ENCODE measurements around the gene ANK3. TPM values are rescaled to one million over a fixed set of nuclear protein-coding genes. Genes with fewer than 3 reads are reported as not detected.

The ANK3 gene
- total RNA-seq, 1 donor from 2014 or later, result 4.0 TPM

GRCh38 chr10:60388116-60388625, 1.5 kb downstream of the ANK3 start:
- Mint-ChIP-seq H3K36me3 (ENCODE audit: low read depth) (no peaks in the 10 kb centered on the region), H3K27me3 (no peaks in the 10 kb centered on the region), H3K27ac (no peak overlapping the region), H3K9me3 (no peaks in the 10 kb centered on the region), H3K4me1 (peaks cover 29% of the 10 kb centered on the region), H3K4me3 (no peak overlapping the region)
- DNase-seq (no peak), ATAC-seq (ENCODE audit: low read depth) (no peak)
- no peak for TF ChIP-seq CTCF (IDR thresholded peaks at IDR 0.05)
- intact Hi-C loops (cut with micrococcal nuclease), result no loop called here
- ChIA-PET POLR2A (no interaction called here), CTCF (interaction anchor here (0.9 to 1.2 kb wide), 2 partner anchors 46 to 184 kb away, joined by 3 read pairs; no protein-coding TSS in a partner anchor)

GRCh38 chr10:60387531-60387930, 2.1 kb downstream of the ANK3 start:
- no peak for ATAC-seq (ENCODE audit: low read depth)
- Mint-ChIP-seq H3K4me3 (no peak overlapping the region), H3K27me3 (no peaks in the 10 kb centered on the region), H3K36me3 (ENCODE audit: low read depth) (no peaks in the 10 kb centered on the region), H3K27ac (no peak overlapping the region), H3K4me1 (peaks cover 29% of the 10 kb centered on the region), H3K9me3 (no peaks in the 10 kb centered on the region)
- no peak for DNase-seq
- intact Hi-C loops (cut with micrococcal nuclease), result loop anchor here (2.0 kb wide), 1 partner anchor 13 kb away; no protein-coding TSS in a partner anchor
- ChIA-PET CTCF (interaction anchor here (0.9 to 1.2 kb wide), 2 partner anchors 47 to 183 kb away, joined by 3 read pairs; no protein-coding TSS in a partner anchor), POLR2A (no interaction called here)
- no peak for TF ChIP-seq CTCF (IDR thresholded peaks at IDR 0.05)

GRCh38 chr10:60385399-60385738, 4.3 kb downstream of the ANK3 start:
- no peaks in the 10 kb centered on the region for H3K36me3 Mint-ChIP-seq (ENCODE audit: low read depth)
- ATAC-seq (ENCODE audit: low read depth), result no peak
- H3K9me3 Mint-ChIP-seq, result no peaks in the 10 kb centered on the region
- CTCF ChIA-PET, result no interaction called here
- TF ChIP-seq CTCF (IDR thresholded peaks at IDR 0.05), result no peak
- no peak overlapping the region for H3K4me3 Mint-ChIP-seq
- H3K4me1 Mint-ChIP-seq, result peaks cover 32% of the 10 kb centered on the region
- no peak for DNase-seq
- H3K27ac Mint-ChIP-seq, result no peak overlapping the region
- POLR2A ChIA-PET, result no interaction called here
- intact Hi-C loops (cut with micrococcal nuclease), result no loop called here
- no peaks in the 10 kb centered on the region for H3K27me3 Mint-ChIP-seq

- ChIA-PET POLR2A (interaction anchor here (0.6 kb wide), 1 partner anchor 17 kb away, joined by 3 read pairs; no protein-coding TSS in a partner anchor), CTCF (no interaction called here)
- intact Hi-C loops (cut with micrococcal nuclease), result no loop called here
- Mint-ChIP-seq H3K36me3 (ENCODE audit: low read depth) (no peaks in the 10 kb centered on the region), H3K9me3 (no peaks in the 10 kb centered on the region), H3K4me1 (peaks cover 28% of the 10 kb centered on the region), H3K27me3 (no peaks in the 10 kb centered on the region), H3K27ac (no peak overlapping the region), H3K4me3 (no peak overlapping the region)
- DNase-seq (no peak), ATAC-seq (ENCODE audit: low read depth) (no peak)
- no peak for TF ChIP-seq CTCF (IDR thresholded peaks at IDR 0.05)
These were observed 4.8 kb downstream of the ANK3 start for GRCh38 chr10:60384708-60385398.

- Mint-ChIP-seq H3K27ac (no peak overlapping the region), H3K36me3 (ENCODE audit: low read depth) (no peaks in the 10 kb centered on the region), H3K9me3 (no peaks in the 10 kb centered on the region), H3K27me3 (no peaks in the 10 kb centered on the region), H3K4me3 (no peak overlapping the region), H3K4me1 (peaks cover 21% of the 10 kb centered on the region)
- POLR2A ChIA-PET, result interaction anchor here (0.6 kb wide), 1 partner anchor 17 kb away, joined by 3 read pairs; no protein-coding TSS in a partner anchor
- DNase-seq (no peak), ATAC-seq (ENCODE audit: low read depth) (no peak)
- intact Hi-C loops (cut with micrococcal nuclease), result no loop called here
- no peak for TF ChIP-seq CTCF (IDR thresholded peaks at IDR 0.05)
- CTCF ChIA-PET, result no interaction called here
These were observed 5.7 kb downstream of the ANK3 start for GRCh38 chr10:60384011-60384410.

All from activated B cell treated with CpG ODN at 0.5 μM for 24 hours (primary cell).